ENCODE results near the gene CYP46A1. TPM values are rescaled to one million over a fixed set of nuclear protein-coding genes. Genes with fewer than 3 reads are reported as not detected.
A peak's percentile ranks its signal among the peaks of the same experiment; 100 is the strongest.

Gene CYP46A1
- total RNA-seq, 1 donor from 2014 or later, result 9.4 TPM

DNA sequence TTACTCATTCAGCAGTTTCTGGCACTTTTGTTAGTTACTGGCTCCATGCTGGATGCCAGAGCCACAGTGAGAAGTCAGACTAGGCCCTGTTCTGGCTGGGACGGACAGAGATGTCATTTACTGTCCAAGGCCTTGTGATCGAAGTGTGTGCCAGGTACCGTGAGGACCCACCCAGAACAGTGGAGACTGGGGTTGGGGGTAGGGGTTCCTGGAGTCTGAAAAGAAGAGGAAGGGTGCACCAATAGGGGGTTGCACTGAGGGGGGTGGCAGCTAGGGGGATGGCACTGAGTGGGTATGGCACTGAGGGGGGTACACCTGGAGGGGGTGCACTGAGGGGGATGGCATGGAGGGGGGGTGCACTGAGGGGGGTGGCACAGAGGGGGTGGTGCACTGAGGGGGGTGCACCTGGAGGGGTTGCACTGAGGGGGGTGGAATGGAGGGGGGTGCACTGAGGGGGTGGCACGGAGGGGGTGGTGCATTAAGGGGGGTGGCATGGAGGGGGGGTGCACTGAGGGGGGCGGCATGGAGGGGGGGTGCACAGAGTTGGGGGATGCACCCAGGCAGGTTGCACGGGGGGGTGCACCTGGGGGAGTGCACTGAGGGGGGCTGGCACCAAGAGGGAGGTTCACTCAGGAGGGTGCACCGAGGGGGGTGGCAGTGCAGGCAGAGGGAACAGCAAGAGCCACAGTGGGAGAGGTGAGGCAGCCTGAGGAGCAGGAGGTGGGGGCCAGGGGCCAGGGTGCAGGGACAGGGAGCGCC lies 10.6 kb upstream of the CYP46A1 start:
- DNase-seq (ENCODE audit: low spot score), result no peak

DNA sequence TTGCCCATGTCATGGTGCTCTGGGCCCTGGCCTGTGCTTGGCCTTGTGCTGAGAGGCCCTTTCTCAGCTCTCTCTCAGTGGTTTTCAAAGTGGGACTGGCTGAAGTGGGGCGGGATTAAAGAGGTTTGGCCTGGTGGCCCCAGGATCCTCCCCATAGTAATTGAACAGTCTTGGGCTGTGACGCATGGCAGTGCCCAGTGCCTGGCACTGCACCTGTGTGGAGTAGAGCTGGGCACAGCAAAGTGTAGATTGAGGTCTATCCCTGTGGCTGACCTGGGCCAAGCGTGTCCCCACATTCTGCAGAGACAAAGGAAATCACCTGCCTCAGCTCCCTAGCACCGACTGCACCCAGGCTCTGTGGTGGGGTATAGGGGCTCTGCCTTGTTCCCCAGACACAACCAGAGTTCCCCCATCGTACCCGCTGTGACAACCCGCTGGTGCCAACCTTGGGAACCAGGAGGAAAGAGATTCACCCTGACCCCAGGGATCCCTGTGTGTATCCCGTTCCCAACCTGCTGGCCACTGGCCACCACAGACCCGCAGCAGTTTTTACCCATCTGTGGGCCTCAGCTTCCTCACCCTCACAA lies 9.9 kb upstream of the CYP46A1 start:
- no peak for DNase-seq (ENCODE audit: low spot score)

DNA sequence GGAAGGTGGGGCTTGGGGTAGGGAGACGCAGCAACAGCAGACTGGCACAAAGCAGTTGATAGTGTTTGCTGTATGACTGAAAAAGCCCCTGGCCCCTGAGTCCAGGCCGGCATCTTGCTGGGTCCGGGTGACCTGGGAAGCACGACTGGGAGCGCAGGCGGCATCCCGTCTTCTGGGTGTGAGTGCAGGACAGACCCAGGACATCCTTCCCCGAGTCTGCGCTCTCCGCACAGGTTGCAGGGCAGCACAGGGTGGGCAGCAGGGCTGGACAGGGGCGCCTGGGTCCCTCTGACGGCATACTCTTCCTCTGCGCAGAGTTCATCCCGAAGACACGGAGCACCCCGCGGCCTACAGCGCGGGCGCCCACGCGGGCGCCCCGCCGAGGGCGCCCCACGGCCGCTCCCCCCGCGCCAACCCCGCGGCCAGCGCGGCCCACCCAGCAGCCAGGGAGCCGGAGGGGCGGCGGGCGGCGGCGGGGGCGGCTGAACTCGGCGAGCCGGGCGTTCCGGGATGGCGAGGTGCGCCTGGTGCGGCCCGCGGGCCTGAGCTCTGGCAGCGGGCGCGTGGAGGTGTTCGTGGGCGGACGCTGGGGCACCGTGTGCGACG lies 9.2 kb upstream of the CYP46A1 start:
- DNase-seq (ENCODE audit: low spot score), result no peak

DNA sequence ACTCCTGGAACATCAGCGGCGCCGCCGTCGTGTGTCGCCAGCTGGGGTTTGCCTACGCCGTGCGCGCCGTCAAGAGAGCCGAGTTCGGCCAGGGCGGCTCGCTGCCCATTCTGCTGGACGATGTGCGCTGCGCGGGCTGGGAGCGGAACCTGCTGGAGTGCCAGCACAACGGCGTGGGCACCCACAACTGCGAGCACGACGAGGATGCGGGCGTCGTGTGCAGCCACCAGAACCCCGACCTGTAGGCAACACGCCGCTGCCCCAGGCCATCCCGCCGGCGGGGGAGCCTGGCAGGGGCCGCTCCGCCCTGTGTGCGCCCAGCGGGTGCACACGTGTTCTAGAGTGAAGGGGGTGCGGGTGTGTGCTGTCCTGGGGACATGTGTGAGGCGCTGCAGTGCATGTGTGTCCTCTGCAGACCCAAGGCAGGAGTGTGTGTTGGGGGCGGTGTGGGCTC lies 8.7 kb upstream of the CYP46A1 start:
- DNase-seq (ENCODE audit: low spot score), result no peak

DNA sequence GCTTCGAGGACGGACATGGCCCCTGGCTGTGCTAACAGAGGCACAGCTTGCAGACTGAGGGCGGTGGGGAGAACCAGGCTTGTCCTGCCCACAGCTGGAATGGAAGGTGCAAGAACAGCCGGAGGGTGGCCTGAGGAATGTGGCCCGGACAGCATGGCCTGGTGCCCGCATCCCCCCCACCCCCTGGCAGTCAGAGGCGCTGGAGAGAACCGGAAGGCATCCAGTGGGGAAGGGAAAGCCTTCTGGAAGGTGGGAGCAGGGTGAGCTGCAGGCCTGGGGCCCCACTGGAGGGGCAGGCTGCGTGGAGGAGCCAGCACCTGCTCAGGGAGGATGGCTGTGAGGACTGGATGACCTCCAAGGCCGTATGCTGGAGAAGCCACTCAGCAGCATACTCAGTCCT lies 8.1 kb upstream of the CYP46A1 start:
- no peak for DNase-seq (ENCODE audit: low spot score)

DNA sequence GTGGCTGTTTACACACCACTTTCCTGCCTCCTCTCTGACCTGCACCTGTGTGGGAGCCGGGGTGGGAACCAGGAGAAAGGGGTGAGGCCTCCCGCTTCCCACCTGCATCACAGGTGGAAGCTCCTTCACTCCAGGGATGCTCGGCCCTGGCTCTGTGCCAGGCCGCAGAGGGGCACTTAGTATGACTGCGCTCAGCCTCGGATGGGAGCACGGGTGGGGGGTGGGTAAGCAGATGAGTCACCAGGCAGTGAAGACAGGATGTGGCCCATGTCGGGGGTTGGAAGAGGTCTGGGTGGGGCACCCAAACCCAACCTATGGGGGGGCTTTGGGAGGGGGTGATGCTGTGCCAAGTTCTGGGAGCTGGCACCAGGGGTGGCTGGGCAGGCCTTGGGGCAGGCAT lies 7.4 kb upstream of the CYP46A1 start:
- DNase-seq (ENCODE audit: low spot score), result no peak

DNA sequence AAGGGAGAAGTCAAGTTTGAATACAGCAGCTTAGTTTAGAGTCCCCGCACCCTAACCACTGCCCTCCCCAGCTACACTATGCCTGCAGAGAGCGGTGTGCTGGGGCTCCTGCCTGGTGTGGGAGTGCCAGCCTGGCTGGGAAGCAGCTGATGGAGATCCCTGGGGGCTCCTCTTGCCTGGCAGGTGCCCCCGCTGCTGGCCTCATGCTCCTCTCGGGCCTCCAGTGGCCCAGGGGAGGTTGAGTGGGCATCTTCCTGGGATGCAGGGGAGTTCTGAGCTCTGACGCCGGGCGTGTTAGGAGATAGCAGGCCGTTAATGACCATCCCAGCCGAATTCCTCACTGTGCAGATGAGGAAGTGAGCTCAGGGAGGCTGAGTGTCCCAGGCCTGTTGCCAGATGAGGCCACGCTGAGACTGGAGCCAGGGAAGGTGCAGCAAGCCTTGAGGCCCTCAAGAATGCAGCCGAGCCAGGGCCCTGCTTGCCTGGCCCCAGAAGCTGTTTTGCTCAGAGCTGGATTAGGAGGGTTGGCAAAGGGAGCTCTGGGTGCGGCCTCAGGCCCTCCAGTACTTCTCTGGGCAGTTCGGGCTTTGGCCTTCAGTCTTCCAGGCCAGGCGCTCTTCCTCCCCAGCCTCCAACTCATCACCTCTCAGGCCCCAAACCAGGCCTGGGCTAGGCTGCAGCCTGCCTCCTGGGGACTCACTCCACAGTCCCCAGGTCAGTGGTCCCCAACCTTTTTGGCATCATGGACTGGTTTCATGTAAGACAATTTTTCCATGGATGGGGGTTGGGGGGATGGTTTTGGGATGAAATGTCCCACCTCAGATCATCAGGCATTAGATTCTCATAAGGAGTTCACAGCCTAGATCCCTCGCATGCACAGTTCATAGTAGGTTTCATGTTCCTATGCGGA lies 6.6 kb upstream of the CYP46A1 start:
- peak; percentile 72 for DNase-seq (ENCODE audit: low spot score)

DNA sequence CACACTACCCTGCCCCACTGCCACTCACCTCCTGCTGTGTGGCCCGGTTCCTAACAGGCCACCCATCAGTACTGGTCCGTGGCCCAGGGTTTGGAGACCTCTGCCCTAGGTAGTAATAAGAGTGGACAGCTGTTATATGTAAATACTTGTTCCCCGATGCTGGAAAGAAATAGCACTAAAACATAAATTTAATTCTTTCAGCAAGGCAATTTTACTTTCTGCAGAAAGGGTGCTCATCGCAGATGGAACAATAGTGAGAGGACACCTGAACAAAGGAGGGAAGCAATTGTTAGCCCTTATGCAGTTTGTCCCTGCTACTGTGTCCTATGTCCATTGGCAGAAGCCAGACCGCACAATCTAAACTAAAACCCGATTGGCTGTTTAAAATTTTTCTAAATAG lies 5.9 kb upstream of the CYP46A1 start:
- DNase-seq (ENCODE audit: low spot score), result no peak

DNA sequence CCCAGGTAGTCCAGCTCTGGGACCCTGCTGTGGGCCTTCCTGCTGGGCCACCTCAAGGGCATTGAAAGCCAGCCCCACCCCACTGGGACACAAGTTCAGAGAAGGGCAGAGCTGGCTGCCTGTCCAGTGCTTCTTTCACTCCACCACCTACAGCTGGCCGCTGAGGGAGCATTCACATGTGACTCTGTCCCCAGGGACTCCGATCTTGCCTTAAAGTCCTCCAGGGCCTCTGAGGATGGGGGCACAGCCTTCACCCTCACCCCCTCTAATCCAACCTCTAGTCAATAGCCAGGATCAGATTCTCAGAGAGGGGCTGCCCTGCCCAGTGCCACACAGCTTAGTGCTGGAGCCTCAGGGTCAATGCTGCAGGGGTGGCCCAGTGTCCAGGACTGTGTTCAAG lies 5.0 kb upstream of the CYP46A1 start:
- no peak for DNase-seq (ENCODE audit: low spot score)

DNA sequence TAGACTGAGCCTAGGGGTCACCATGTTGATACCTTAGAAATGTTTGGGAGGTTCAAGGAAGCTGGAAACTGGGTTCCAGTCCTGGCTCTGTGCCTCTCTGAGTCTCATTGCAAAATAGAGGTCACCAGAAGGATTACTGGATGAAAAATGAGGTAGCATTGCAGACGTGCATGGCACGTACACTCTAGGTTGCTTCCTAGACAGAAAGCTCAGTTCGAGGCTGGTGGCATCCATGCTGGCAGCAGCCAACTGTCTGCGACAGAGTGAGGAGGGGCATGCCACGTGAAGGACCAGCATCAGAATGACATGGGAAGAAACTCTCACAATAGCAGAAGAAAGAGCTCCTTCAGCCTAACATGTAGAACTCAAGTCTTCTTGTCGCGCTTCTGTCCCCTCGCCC lies 4.6 kb upstream of the CYP46A1 start:
- DNase-seq (ENCODE audit: low spot score), result no peak

DNA sequence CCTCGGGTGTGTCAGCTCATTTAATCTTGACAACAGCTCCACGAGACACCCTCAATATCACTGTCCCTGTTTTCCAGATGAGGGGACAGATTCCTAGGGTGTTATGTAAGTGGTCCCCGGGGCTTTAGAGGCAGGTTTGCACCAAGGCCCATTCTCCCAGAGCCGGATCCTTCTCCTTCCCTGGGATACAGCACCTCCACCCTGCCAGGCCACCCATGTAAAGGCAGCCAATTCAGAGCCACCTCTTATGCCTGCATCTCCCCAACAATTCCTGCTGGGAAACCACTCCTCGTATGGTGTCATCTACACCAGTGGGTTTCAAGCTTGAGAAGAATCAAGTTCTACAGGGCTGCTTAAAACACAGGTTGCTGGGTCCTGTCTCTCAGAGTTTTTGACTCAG lies 4.1 kb upstream of the CYP46A1 start:
- DNase-seq (ENCODE audit: low spot score), result no peak

DNA sequence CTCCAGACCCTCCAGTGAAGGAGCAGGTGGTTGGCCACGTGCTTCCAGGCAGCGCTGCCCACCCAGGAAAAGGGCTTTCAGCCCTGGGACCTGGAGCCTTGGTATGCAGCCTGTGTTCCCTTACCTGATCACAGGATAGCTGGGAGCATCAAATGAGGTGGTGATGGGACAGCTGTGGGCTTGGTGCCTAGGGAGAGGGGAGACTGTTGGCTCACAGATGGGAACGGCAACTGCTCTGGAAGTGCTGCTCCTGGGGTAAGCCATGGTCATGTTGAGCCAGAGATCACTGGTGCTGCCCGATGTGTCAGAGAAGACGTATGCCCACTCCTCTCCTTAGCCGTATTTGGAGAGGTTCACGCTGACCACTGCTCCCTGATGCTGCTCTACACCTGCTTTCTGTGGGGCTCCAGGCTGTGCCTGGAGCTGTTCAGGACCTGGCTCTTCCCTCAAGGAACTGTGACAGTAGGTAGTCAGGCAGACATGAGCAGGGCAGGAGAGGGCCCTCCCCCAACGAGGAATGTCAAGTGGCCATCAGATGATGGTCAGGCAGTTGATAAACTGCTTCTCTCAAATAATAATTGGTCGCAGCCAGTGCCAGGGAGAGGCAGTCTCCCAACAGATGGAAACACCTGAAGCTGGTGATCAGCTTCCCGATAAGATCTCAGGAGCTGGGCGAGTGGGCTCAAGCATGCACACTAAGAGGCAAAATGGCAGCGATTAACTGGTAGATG lies 2.8 kb upstream of the CYP46A1 start:
- DNase-seq (ENCODE audit: low spot score), result no peak

DNA sequence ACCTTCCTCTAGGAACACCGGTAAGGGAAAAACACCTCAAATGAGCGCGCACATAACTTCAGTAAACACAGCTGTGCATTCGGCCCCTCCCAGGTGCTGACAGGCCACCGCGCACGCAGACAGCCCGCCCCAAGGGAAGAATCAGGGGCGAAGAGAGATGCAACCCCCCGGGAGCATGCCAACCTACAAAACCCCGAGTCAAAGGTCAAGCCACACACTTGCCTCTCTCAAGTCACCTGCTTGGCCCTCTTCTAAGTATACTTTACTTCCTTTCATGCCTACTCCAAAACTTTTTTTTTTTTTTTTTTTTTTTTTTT lies 2.3 kb upstream of the CYP46A1 start:
- DNase-seq (ENCODE audit: low spot score), result no peak

DNA sequence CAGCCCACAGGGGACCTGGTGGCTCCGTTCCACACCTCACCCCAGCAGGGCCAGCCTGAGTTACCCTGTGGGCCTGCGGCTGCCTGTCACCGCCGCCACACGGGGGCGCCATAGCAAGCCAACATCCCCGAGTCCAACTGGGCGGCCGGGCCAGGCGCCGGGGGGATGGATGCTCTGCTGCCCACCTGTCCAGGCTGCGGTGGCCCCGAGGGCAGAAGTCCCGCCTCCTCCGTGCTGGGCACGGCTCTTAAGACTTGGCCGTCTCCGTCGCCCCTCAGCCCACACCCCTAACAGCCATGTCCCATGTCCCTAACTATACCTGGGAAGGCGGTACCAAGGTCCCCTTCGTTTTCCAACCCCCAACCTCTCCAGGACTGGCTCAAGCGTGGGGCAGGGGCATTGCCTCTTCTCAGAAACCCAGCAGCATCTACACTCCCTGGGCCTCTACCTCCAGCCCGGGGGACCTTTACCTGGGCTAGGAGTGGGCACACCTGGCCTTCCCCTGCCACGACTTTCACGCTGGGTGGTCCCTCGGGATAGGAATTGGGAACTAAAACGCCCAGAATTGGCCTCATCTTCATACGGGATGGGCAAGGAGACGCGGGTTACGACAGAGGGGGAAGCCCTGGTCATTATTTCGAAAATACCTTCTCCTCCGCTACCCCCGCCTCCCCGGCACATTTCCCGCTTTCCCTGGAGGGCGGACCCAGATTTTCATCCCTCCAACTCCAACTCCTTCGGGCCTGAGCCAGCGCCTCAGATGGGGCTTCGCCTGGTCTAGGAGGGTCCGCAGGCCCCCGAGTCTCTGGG lies 1.1 kb upstream of the CYP46A1 start:
- DNase-seq (ENCODE audit: low spot score), result peak; percentile 77

DNA sequence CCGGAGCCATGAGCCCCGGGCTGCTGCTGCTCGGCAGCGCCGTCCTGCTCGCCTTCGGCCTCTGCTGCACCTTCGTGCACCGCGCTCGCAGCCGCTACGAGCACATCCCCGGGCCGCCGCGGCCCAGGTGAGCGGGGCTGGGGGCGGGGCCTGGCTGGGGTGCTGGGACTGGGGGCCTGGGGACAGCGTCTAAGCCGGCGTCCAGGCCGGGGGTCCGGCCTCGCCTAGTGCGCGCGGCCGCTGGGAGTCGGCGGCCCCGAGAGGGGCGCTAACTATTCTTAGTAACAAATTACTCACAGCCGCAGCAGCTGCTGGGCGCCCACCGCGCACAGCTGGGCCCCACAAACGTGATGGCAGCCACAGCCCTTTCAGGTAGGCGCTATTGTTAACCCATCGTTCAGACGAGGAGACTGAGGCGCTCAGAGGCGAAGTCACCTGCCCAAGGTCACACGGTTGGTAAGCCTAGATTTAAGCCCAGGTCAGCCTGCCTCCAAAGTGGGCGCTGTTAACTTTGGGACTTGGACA lies 374 bp downstream of the CYP46A1 start:
- no peak for DNase-seq (ENCODE audit: low spot score)

DNA sequence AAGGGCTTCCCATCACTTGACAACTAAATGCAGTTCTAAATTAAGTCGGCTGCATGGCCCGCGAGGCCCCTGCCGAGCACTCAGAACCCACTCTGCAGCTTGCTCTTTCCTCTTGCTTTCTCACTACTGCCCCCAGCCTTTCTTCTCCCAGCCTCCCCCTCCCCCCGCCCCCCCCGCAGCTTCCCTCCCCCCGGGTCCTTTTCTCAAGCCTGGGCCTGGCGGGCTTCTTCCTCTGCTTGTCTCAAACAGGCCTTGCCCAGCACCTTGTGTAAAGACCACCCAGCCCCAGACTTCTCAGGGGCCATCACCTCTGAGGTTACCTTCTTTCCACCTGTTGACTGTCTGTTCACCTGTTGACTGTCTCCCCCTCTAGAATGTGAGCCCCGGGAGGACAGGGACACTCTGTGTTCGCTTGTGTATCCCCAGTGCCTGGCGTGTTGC lies 1.1 kb downstream of the CYP46A1 start:
- DNase-seq (ENCODE audit: low spot score), result no peak

DNA sequence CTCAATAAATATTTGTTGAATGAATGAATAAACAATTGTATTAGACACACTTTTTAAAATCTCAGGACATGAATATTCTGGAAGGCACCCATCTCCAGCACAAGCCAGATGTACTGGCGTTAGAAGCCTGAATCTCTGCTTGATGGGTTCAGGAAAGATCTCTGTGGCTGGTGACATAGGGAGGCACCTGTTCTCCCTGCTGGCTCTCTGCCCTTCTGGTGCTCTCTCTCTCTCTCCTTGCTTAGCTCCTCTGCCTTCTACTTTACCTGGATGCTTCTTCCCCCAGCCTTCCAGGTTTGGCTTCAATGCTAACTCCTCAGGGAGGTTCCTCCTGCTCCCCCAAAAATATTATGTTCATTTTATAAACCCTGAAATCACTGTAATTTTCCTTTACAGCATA lies 1.5 kb downstream of the CYP46A1 start:
- DNase-seq (ENCODE audit: low spot score), result no peak

DNA sequence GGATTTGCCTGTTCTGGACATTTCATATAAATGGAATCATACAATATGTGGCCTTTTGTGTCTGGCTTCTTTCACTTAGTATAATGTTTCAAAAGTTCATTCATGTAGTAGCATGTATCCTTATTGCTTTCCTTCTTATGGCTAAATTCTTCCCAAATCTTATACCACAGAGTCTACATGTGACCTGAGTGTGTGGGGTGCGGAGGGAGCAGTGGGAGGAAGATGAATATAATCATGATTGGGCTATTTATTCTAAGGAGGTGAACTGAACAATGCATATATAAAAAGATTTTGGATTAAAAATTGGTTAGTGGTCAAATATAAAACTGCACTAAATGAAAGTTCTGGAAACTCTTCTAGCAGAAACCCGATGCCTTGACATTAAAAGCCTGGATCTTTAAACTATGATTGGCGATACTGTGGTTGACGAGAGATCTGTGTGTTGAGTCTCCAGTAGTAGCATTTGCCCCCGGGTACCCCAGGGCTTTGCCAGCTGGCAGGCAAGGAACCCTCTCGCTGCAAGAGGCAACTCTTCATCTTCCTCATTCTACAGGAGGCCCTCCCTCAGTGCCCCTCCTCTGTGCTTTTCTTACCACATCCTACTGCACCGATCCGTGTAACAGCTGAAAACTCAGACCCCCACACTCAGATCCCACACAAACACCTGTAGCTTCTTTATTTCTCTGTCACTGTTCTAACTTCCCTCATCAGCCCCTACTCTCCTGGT lies 2.6 kb downstream of the CYP46A1 start:
- DNase-seq (ENCODE audit: low spot score), result no peak

Data from umbilical cord (tissue), 2 donors.